Measurements from ENCODE around the gene RGS14.
"Not testable (repeated sequence)": the region's sequence is repeated elsewhere in the genome, so short reads cannot be mapped to it uniquely, and the experiment has no call there.

RGS14 gene

GRCh38 chr5:177328545-177329231, 29.0 kb upstream of the RGS14 start:
- DNase-seq (ENCODE audit: low read depth), result no peak

- DNase-seq (ENCODE audit: low read depth), result no peak
Observed at GRCh38 chr5:177329883-177330282, 27.8 kb upstream of the RGS14 start.

- no peak for DNase-seq (ENCODE audit: low read depth)
Observed at GRCh38 chr5:177330991-177331842, 26.5 kb upstream of the RGS14 start.

- DNase-seq (ENCODE audit: low read depth), result no peak
Observed at GRCh38 chr5:177332031-177332895, 25.5 kb upstream of the RGS14 start.

GRCh38 chr5:177332896-177333260, 24.8 kb upstream of the RGS14 start:
- DNase-seq (ENCODE audit: low read depth), result no peak

GRCh38 chr5:177333420-177334154, 24.1 kb upstream of the RGS14 start:
- DNase-seq (ENCODE audit: low read depth), result no peak

- DNase-seq (ENCODE audit: low read depth), result no peak
Observed at GRCh38 chr5:177334155-177334551, 23.6 kb upstream of the RGS14 start.

GRCh38 chr5:177334781-177335700, 22.7 kb upstream of the RGS14 start:
- no peak for DNase-seq (ENCODE audit: low read depth)

- DNase-seq (ENCODE audit: low read depth), result no peak
Observed at GRCh38 chr5:177335701-177336065, 22.0 kb upstream of the RGS14 start.

- DNase-seq (ENCODE audit: low read depth), result no peak
Observed at GRCh38 chr5:177336112-177336511, 21.6 kb upstream of the RGS14 start.

- no peak for DNase-seq (ENCODE audit: low read depth)
Observed at GRCh38 chr5:177336603-177337494, 20.9 kb upstream of the RGS14 start.

GRCh38 chr5:177338251-177339106, 19.2 kb upstream of the RGS14 start:
- DNase-seq (ENCODE audit: low read depth), result no peak

- DNase-seq (ENCODE audit: low read depth), result no peak
Observed at GRCh38 chr5:177339107-177339638, 18.6 kb upstream of the RGS14 start.

GRCh38 chr5:177343000-177343399, 14.7 kb upstream of the RGS14 start:
- DNase-seq (ENCODE audit: low read depth), result not testable (repeated sequence)

GRCh38 chr5:177343777-177344176, 13.9 kb upstream of the RGS14 start:
- DNase-seq (ENCODE audit: low read depth), result no peak

- DNase-seq (ENCODE audit: low read depth), result no peak
Observed at GRCh38 chr5:177344891-177345290, 12.8 kb upstream of the RGS14 start.

GRCh38 chr5:177346820-177347219, 10.9 kb upstream of the RGS14 start:
- no peak for DNase-seq (ENCODE audit: low read depth)

GRCh38 chr5:177347699-177348098, 10.0 kb upstream of the RGS14 start:
- no peak for DNase-seq (ENCODE audit: low read depth)

GRCh38 chr5:177349362-177349647, 8.4 kb upstream of the RGS14 start:
- no peak for DNase-seq (ENCODE audit: low read depth)

All from fibroblast of the conjunctiva (primary cell).